ENCODE measurements around the gene CHL1.

CHL1 gene

GRCh38 chr3:263393-263792 lies 66.8 kb downstream of the CHL1 start:
- DNase-seq (ENCODE audit: low read depth): no peak
- TF ChIP-seq CTCF (conservative IDR thresholded peaks at IDR 0.05; ENCODE audit: low read depth, low read length): no peak

GRCh38 chr3:264394-265156 lies 68.0 kb downstream of the CHL1 start:
- H3K4me3 ChIP-seq (ENCODE audit: low read length): no peak overlapping the region
- DNase-seq (ENCODE audit: low read depth): peak; percentile 48
- no peak for TF ChIP-seq CTCF (conservative IDR thresholded peaks at IDR 0.05; ENCODE audit: low read depth, low read length)

More at GRCh38 chr3:263393-263792, 66.8 kb downstream of the CHL1 start:
- no peak overlapping the region for H3K4me3 ChIP-seq (ENCODE audit: low read length)

- H3K4me3 ChIP-seq (ENCODE audit: low read length): no peak overlapping the region
- DNase-seq (ENCODE audit: low read depth): no peak
- no peak for TF ChIP-seq CTCF (conservative IDR thresholded peaks at IDR 0.05; ENCODE audit: low read depth, low read length)
These were observed 70.5 kb downstream of the CHL1 start for GRCh38 chr3:267101-267500.

- no peak for TF ChIP-seq CTCF (conservative IDR thresholded peaks at IDR 0.05; ENCODE audit: low read depth, low read length)
- DNase-seq (ENCODE audit: low read depth): no peak
- H3K4me3 ChIP-seq (ENCODE audit: low read length): no peak overlapping the region
These were observed 74.1 kb downstream of the CHL1 start for GRCh38 chr3:270688-271087.

- no peak for TF ChIP-seq CTCF (conservative IDR thresholded peaks at IDR 0.05; ENCODE audit: low read depth, low read length)
- no peak overlapping the region for H3K4me3 ChIP-seq (ENCODE audit: low read length)
- DNase-seq (ENCODE audit: low read depth): no peak
These were observed 78.4 kb downstream of the CHL1 start for GRCh38 chr3:274927-275326.

- DNase-seq (ENCODE audit: low read depth): no peak
- H3K4me3 ChIP-seq (ENCODE audit: low read length): no peak overlapping the region
- no peak for TF ChIP-seq CTCF (conservative IDR thresholded peaks at IDR 0.05; ENCODE audit: low read depth, low read length)
These were observed 81.3 kb downstream of the CHL1 start for GRCh38 chr3:277873-278272.
